HG03095 (cell line): ENCODE measurements around the gene KMT2C.
A peak's percentile ranks its signal among the peaks of the same experiment; 100 is the strongest.
"Not testable (repeated sequence)": the region's sequence is repeated elsewhere in the genome, so short reads cannot be mapped to it uniquely, and the experiment has no call there.

ENCODE experiments used
- ATAC-seq: cut with Tn5 transposase; IDR thresholded peaks from one replicate; pipeline ENCODE4 v1.9.1; 2021; ENCODE audit warnings: moderate library complexity; ENCODE audit not compliant: unreplicated experiment

Gene KMT2C

GRCh38 chr7:152365982-152366603 lies 69.7 kb downstream of the KMT2C start:
- ATAC-seq = no peak

DNA sequence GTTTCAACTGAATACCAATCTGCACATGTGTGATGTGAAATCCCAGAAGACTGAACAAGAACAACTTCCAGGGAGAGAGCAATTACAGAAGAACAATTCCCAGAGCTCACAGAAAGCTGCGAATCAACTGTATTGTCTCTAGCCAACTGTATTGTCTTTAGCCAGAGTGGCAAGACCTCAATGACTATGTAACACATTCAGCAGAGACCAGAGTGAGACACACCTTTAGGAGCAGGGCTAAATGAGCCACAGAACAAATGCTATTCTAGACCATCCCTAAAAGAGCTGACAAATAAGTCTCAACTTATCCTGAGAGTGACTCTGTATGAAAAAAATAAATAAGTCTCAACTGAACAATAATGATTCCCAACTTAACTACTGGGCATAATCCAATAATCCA lies 72.0 kb downstream of the KMT2C start:
- ATAC-seq = no peak

- no peak for ATAC-seq
These were observed 73.5 kb downstream of the KMT2C start for GRCh38 chr7:152362128-152362926.

DNA sequence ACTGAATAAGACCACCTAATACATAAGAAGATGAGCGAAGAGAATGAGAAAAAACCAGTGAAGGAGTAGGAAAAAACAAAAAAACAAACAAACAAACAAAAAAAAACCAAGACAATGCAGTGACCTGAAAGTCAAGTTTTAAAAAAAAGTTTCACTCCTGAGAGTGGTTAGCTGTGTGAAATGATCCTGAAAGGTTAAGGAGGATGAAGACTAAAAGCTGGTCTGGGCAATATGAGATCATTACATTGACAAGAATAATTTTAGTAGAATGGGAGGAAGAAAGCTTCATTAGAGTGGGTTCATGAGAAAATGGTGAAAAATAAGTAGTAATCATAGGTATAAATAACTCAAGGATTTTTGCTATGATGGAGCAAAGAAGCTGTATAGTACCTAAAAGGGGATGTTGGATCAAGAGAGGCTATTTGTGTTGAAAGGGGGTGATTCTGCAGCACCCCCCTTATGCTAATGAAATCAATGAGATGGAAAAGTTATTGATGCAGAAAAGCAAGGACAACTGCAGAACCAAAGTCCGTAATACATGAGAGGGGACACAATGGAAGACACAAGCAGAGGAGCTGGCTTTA lies 80.2 kb downstream of the KMT2C start:
- ATAC-seq = peak; percentile 56

DNA sequence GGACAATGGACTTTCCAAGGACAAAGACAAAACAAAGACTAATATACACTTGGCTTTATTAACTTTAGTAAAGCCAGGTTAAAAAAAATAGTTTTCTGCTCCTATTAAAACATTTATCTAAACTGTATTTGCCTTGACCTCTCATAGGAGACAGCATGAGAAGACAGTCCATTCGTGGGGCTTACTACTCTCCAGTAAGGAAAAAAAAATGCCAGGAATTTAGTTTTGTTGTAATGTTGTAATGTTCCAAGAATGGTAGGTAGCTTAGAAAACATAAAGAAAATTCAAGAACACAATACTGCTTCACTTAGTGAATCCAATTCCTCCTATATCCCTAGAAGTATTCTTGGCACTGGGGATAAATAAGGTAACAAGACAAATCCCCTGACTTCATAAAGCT lies 81.7 kb downstream of the KMT2C start:
- ATAC-seq = no peak

GRCh38 chr7:152353281-152353680 lies 82.5 kb downstream of the KMT2C start:
- ATAC-seq = not testable (repeated sequence)

DNA sequence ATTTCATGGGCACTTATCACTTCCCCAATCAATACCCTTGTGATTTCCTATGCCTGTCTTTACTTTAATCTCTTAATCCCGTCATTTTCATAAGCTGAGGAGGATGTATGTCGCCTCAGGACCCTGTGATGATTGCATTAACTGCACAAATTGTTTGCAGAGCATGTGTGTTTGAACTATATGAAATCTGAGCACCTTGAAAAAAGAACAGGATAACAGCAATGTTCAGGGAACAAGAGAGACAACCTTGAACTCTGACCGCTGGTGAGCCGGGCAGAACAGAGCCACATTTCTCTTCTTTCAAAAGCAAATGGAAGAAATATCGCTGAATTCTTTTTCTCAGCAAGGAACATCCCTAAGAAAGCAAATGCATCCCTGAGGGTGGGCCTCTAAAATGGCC lies 84.1 kb downstream of the KMT2C start:
- ATAC-seq = not testable (repeated sequence)

DNA sequence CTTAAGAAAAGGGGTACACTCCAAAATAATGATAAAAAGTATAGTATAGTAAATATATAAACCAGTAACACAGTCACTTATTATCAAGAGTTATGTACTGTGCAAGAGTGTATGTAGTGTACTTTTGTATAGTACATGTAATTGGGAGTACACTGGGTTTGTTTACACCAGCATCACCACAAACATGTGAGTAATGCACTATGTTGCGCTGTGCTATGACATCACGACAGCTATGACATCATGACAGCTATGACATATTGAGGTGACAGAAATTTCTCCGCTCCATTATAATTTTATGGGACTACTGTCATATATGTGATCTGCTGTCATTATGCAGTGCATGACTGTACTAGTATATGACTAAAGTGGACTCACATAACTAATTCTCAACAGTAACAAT lies 84.6 kb downstream of the KMT2C start:
- ATAC-seq = no peak

DNA sequence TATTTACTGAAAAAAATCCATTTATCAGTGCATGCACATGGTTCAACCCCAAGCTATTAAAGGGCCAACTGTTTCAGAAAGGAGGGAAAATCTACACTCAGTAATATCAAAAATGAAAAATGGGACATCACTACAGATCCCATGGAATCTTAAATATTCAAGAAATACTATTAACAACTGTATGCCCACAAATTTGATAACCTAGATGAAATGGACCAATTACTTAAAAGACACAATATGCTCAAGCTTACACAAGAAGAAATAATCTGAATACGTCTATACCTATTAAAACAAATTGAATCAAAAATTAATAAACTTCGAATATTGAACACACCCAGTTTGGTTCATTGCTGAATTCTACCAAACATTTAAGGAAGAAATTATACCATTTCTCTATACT lies 87.9 kb downstream of the KMT2C start:
- no peak for ATAC-seq

GRCh38 chr7:152344253-152344652 lies 91.5 kb downstream of the KMT2C start:
- ATAC-seq = no peak

- ATAC-seq = no peak
These were observed 93.0 kb downstream of the KMT2C start for GRCh38 chr7:152342796-152343195.

GRCh38 chr7:152341914-152342236 lies 93.9 kb downstream of the KMT2C start:
- no peak for ATAC-seq

DNA sequence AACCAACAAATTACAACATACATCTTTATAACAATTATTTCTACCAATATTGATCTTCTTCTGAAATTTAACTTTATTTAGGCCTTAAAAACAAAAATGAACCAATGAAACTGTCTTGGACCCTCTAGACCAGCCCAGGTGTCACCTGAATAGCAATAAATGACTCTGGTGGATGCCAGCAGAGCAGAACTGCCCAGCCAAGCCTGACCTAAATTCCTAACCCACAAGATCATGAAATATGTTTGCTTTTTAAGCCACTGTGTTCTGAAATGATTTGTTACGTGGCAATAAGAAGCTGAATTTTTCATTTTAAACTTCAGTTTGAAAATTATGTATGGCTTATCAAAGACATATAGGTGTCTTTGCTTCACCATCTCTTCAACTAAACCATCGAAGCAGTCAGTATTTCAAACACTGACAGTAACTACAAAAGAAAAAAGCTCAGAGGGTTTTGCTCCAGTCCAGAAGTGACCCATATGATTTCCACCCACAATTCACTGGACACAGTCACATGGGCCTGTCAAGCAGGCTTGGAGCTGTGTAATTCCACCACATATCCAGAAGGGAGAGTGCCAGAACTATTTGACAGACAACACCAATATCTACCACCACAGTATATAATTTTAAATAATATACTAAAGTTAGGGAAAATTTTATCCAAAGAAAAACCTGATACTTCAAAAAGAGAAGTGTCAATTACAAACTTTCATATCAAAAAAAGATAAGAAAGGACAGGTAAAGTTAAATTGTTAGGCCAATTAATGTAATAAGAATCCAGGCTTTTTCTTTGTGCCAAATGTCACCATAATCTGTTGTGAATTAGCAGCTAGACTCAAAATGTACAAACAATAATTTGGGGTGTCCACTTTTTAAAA lies 94.5 kb downstream of the KMT2C start:
- ATAC-seq = no peak

- no peak for ATAC-seq
These were observed 95.6 kb downstream of the KMT2C start for GRCh38 chr7:152340161-152340560.

DNA sequence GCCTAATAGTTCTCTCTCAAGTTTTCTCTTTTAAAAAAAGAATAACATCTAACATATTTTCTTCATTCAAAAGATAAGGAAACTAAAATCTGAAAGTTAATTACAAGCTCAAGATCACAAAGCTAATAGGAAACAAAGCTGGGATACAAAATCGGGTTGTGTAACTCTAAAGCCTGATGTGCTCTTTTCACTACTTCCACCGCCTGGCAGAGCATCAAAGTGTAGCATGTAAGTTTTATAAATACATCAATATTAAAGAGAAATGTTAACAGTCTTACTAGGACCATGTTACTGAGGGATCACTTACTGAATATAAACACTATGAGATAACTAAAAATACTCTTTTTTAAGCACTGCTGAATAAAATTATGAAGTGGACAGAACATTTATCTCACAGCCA lies 97.2 kb downstream of the KMT2C start:
- no peak for ATAC-seq

DNA sequence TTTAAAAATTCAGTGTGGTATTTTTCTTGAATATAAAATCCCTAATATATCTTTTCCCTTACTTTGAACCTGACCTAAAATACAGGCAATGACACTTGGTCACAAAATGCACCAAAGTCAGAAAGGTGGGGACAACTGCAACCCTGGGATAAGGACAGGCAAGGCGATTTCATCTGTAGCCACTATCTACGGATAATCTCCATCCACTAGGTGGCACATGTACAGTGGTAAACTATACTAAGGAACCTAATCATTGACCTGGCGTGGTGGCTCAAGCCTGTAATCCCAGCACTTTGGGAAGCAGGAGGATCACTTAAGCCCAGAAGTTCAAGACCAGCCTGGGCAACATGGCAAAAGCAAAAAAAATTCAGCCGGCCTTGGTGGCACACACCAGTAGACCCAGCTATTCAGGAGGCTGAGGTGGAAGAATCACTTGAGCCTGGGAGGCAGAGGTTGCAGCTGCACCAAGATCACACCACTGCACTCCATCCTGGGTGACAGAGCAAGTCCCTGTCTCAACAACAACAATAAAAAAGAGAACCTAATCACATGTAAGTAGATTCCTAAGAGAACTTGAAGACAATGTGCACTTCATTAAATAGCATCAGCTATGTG lies 98.9 kb downstream of the KMT2C start:
- ATAC-seq = peak; percentile 56

DNA sequence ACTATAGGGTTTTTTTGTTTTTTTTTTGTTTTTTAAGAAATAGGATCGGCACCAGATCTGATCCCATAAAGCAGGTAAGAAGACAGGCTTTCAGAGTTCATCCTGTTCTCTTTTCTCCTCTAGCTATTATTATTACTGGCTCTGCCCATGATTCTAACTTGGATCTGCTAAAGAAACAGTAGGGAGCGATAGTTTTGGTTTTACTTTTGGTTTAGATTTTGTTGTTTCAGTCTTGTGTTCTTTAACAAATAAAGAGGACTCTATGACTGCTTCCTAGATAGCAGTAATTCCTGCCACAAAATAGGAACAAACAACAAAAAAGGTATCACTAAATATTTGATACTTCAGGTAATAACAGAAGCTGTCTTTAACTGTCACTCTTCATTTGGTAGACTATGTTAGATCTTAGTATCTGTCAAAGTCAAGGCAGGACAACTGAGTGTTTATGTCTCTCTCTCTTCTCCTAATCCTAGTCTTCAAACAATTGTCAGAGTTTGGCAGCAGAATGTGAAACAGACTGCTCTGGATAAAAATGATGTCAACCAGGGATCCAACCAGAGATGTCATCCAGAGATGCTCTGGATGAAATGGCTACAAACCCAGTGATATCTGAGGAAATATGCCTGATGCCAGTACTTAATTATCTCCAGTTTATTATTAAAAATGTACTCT lies 99.8 kb downstream of the KMT2C start:
- ATAC-seq = peak; percentile 63

- ATAC-seq = no peak
These were observed 102.7 kb downstream of the KMT2C start for GRCh38 chr7:152333134-152333533.

- no peak for ATAC-seq
These were observed 105.0 kb downstream of the KMT2C start for GRCh38 chr7:152330827-152331226.

- ATAC-seq = no peak
These were observed 106.3 kb downstream of the KMT2C start for GRCh38 chr7:152329469-152329868.
